GM10266 (cell line): ENCODE measurements around the gene AIDA.
A peak's percentile ranks its signal among the peaks of the same experiment; 100 is the strongest.

Experiments
- DNase-seq: peaks from one replicate; pipeline ENCODE4 v3.0.0; 2012; ENCODE audit errors: extremely low spot score
- TF ChIP-seq, protein P1 (sequence below): IDR thresholded peaks from 2 replicates; pipeline ENCODE4 v1.5.1; 2012; ENCODE audit warnings: mild to moderate bottlenecking, low read depth; ENCODE audit not compliant: control insufficient read depth, insufficient read depth; ENCODE audit errors: missing control alignments

The AIDA gene

DNA sequence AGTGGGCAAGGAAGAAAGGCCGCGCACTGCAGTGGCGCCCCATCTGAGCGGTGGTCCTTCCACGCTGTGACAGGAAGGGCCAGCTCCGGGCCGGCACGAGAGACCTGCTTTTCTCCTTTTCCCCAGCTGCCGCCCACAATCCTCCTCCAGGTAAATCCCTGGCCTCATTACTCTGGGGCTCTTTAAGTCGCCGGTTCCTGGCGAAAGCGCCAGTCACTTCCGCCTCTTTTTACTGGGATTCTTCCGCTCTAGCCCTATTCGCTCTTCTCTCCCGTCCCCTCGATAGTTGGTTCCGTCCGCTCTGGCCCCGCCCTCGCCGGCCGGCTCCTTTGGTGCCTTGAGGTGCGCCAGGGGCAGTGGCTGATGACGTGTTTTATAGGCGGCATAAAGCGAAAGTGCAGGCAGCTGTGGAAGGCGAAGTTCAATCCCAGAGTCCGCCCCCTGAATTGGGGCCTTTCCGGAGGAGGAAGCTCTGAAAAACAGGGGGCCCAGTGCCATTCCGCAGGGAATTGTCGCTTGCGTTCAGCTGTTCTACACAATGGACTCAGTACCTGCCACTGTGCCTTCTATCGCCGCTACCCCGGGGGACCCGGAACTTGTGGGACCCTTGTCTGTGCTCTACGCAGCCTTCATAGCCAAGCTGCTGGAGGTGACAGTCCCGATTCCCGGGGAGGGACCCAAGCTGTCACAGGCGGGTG, 68.2 kb downstream of the AIDA start:
- peak; percentile 86 for DNase-seq
- TF ChIP-seq, protein P1, sequence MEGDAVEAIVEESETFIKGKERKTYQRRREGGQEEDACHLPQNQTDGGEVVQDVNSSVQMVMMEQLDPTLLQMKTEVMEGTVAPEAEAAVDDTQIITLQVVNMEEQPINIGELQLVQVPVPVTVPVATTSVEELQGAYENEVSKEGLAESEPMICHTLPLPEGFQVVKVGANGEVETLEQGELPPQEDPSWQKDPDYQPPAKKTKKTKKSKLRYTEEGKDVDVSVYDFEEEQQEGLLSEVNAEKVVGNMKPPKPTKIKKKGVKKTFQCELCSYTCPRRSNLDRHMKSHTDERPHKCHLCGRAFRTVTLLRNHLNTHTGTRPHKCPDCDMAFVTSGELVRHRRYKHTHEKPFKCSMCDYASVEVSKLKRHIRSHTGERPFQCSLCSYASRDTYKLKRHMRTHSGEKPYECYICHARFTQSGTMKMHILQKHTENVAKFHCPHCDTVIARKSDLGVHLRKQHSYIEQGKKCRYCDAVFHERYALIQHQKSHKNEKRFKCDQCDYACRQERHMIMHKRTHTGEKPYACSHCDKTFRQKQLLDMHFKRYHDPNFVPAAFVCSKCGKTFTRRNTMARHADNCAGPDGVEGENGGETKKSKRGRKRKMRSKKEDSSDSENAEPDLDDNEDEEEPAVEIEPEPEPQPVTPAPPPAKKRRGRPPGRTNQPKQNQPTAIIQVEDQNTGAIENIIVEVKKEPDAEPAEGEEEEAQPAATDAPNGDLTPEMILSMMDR: no peak

DNA sequence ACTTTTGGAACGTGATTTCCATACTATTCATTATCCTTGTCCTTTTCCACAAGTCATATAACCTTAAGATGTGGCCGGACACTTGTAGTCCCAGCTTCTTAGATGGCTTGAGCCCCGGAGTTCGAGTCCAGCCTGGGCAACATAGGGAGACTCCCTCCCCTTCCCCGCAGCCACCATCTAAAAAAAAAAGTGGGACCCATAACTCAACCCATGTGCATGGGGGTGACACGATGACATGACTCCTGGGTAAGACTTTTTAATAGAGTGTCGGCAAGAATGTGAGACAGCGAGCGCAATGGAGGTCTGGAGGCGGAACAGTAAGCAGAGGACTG, 68.7 kb downstream of the AIDA start:
- no peak for DNase-seq
- TF ChIP-seq, protein P1: no peak

DNA sequence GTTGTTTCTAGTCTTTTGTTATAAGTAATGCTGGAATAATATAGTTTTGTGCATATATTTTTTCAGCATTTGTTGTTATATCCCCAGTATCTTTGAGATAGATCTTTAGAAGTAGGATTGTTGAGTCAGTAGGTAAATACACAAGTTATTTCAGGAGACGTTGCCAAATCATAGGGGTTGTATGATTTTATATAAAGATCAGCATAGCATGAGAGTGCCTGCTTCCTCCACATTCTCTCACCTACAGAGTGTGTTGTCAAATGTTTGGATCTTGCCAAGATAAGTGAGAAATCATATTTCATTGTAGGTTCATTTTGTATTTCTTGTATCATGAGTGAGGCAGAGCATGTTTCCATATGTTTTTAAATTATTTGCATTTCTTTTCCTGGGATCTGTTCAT, 69.8 kb downstream of the AIDA start:
- no peak for DNase-seq

DNA sequence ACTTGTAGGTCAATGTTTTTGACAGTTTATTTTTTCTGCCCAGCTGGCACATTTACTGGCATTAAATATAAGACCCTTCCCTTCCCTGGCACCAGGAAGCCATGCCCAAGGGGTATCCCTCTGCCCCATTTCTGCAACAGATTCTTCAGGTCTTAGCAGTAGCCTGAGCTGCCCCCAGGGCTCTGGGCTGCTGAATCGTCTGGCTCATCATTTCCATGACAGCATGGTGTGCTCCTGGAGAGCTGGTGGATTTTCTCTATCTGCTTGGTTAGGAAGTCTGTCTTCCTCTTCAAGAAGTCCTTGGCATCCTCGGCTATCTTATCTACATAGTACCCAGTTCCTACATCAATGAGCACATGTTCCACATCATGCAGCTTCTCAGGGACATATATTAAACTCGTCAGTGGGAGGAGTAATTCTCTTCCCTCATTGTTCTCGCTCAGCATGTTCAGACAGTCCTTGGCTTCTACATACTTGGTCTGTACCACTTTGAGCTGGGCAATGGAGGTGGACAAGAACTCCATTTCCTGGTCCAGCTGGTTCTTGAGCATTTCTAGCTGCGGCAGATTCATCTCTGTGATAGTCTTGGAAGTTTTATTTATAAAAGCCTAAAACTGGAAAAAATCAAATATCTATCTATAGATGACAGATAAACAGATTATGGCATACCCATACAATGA, 70.9 kb downstream of the AIDA start:
- TF ChIP-seq, protein P1: no peak
- DNase-seq: no peak

More for the DNA sequence above, 69.8 kb downstream of the AIDA start:
- TF ChIP-seq, protein P1: no peak

DNA sequence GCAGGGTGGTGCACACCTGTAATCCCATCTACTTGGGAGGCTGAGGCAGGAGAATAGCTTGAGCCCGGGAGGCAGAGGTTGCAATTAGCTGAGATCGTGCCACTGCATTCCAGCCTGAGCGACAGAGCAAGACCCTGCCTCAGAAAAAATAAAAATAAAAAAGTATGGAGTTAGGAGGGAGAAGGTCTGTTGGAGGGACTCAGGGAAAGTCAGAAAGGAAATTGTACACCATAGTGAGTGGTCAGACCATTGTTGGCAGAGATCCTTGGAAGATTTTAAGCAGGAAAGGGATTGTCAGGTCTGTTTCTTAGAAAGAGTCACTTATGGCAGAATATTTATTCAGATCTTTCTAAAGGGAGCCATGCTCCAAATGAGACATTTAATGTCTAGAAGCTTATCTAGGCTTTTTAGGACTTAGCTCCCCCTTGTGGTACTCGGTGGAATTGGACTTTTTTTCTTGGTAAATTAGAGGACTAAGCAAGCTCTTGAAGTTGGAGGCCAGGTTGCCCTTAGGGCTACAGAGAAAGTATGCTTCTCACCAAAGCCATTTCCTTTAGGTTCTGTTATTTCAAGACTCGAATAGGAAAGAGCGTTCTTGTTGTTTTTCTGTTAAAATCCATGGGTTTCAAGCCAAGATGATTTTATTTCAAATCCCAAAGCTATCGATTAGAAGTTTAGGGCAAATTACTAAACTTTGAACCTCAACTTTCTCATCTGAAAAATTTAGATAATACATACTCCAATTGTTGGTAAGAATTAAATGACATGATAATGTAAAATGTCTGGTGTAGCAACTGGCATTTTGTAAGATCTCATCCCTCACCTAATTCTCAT, 77.9 kb downstream of the AIDA start:
- TF ChIP-seq, protein P1: peak; percentile 84
- peak; percentile 59 for DNase-seq

DNA sequence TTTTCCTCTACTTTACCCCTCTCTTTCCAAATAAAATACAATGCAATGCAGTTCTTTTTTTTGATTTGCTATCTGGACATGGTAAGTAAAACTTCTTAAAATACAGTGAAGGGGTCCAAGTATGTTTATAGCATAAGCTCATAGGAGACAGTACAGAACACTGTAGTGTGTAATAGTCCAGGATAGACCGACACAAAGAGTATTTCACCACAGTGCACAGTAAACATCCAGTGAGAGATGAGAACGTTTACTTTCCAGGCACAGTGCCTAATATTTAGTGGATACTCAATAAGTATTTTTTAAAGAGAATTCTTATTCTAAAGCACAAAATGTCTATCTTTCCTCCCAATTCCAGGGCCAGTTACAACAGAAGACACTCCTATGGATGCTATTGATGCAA, 79.5 kb downstream of the AIDA start:
- DNase-seq: no peak
- TF ChIP-seq, protein P1: no peak

DNA sequence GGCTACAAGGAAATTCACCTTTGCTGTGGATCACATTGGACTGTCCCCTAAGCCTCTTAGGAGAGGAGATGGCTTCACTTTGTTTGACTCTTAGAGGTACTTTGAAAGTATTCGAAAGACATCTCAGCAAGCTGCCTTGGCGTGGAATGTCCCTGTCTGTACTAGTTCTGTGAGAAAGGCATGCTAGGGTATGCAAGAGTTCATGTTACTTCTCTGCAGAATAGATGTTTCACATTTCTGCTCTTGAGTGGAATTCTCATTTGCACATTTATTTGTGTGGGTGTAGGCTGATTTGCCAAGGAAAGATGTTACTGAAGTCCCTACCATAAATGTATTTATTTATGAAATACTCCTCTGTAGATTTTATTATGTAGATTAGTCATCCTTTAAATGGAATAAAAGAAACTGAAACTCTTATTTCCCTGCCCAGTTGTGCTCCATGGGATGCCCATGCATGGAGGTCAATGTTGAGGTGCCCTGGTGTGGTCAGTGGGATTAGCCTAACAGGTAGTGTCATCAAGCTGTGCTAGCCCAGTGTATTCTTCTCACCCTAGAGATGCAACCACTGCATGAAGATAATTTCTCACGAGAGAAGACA, 80.6 kb downstream of the AIDA start:
- no peak for DNase-seq
- TF ChIP-seq, protein P1: no peak
